Right hindlimb (tissue), 1 donor: Measurements from ENCODE around the gene PCDHGA6.

Experiments used
- DNase-seq: peaks from one replicate; pipeline ENCODE4 v3.0.0-alpha.2; 2018

Gene PCDHGA6

DNA sequence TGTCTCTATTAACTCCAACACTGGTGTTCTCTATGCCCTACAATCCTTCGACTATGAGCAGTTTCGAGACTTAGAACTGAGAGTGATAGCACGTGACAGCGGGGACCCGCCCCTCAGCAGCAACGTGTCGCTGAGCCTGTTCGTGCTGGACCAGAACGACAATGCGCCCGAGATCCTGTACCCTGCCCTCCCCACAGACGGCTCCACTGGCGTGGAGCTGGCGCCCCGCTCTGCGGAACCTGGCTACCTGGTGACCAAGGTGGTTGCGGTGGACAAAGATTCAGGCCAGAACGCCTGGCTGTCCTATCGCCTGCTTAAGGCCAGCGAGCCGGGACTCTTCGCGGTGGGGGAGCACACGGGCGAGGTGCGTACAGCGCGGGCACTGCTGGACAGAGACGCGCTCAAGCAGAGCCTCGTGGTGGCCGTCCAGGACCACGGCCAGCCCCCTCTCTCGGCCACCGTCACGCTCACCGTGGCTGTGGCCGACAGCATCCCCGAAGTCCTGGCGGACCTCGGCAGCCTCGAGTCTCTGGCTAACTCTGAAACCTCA, 49.1 kb downstream of the PCDHGA6 start:
- DNase-seq = no peak

DNA sequence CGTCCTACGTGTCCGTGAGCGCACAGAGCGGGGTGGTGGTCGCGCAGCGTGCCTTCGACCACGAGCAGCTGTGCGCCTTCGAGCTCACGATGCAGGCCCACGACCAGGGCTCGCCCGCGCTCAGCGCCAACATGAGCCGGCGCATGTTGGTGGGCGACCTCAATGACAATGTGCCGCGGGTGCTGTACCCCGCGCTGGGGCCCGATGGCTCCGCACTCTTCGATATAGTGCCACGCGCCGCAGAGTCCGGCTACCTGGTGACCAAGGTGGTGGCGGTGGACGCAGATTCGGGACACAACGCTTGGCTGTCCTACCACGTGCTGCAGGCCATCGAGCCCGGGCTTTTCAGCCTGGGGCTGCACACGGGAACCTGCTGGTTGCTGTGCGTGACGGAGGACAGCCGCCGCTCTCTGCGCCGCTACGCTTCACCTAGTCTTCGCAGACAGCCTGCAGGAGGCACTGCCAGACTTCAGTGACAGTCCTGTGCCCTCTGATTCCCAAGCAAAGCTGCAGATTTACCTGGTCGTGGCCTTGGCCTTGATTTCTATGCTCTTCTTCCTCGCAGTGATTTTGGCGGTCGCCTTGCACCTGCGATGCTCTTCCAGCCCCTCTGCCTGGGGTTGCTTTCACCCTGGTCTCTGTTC, 54.2 kb downstream of the PCDHGA6 start:
- DNase-seq = no peak
